Stomach (tissue), 9 donors: ENCODE results near the gene PHACTR3. TPM values are rescaled to one million over a fixed set of nuclear protein-coding genes. Genes with fewer than 3 reads are reported as not detected.
A peak's percentile ranks its signal among the peaks of the same experiment; 100 is the strongest.

ENCODE experiments used
- DNase-seq, 2 donors: peaks; one replicate each; pipeline versions ENCODE4 v3.0.0 to v3.0.0-alpha.2; 2013 to 2019
- H3K27ac ChIP-seq, 5 donors: fragments of 200-600 bp in 4 of 5; sonication (generic) in 4 of 5; one replicate each; pipeline ENCODE4 v1.5.1; 2013 to 2019; ENCODE audit warnings: mild to moderate bottlenecking in 1 of 5, moderate library complexity in 1 of 5
- H3K27me3 ChIP-seq, 3 donors: fragments of 200-600 bp; sonication (generic); one replicate each; pipeline ENCODE4 v1.5.1; 2017 to 2019; ENCODE audit warnings: mixed run types in 1 of 3
- H3K36me3 ChIP-seq, 4 donors: fragments of 200-600 bp; sonication (generic); 1 replicate in 3 of 4; 2 replicates in 1 of 4; pipeline ENCODE4 v1.5.1; 2016 to 2019
- H3K4me1 ChIP-seq, 4 donors: fragments of 200-600 bp; sonication (generic); one replicate each; pipeline ENCODE4 v1.5.1; 2016 to 2019
- H3K4me3 ChIP-seq, 4 donors: fragments of 200-600 bp; sonication (generic) in 3 of 4; one replicate each; pipeline ENCODE4 v1.5.1; 2016 to 2019; ENCODE audit warnings: mild to moderate bottlenecking in 1 of 4
- H3K9me3 ChIP-seq, 4 donors: fragments of 200-600 bp; sonication (generic); one replicate each; pipeline ENCODE4 v1.5.1; 2016 to 2019
- EP300 ChIP-seq: sonication (generic); formaldehyde crosslinking; IDR thresholded peaks from one replicate; pipeline ENCODE4 v1.6.1; 2017; ENCODE audit warnings: antibody characterized with exemption
- POLR2A ChIP-seq, 4 donors: fragments of 450-650 bp; IDR thresholded peaks; one replicate each; pipeline ENCODE4 v1.6.1; 2016; ENCODE audit warnings: antibody characterized with exemption in 4 of 4, control low read depth in 2 of 4, mild to moderate bottlenecking in 1 of 4, moderate library complexity in 1 of 4
- POLR2AphosphoS5 ChIP-seq, 3 donors: sonication (generic); formaldehyde crosslinking; IDR thresholded peaks; one replicate each; pipeline ENCODE4 v1.6.1; 2016; ENCODE audit warnings: antibody characterized with exemption in 3 of 3
- WGBS, 5 donors: extraction: QIAGEN DNeasy Blood & Tissue Kit in 3 of 5; methylation state at CpG; one replicate each; pipeline versions ENCODE4 v1.1.5 to v1.1.7; 2013 to 2018; 5-methylcytosine and 5-hydroxymethylcytosine counted together
- intact Hi-C: fragments of 100-400 bp; cut with DNase I; formaldehyde crosslinking; loops from one replicate; pipeline ENCODE4 v1.15.1; 2023; ENCODE audit warnings: low total_unique reads
- polyA plus RNA-seq, 3 donors: library from polyadenylated mRNA; stranded (reverse); fragments of 200-250 nt; gene quantifications; one replicate each; pipeline ENCODE4 v1.2.3, GENCODE V29; 2013
- total RNA-seq, 5 donors: library from RNA; depleted of rRNA; stranded (reverse); fragments of >200 nt; gene quantifications; one replicate each; pipeline versions ENCODE4 v1.1.0 to v1.2.3, GENCODE V29; 2014 to 2016
- TF ChIP-seq, protein P1 (sequence below), 7 experiments: fragments of 450-650 bp in 4 of 7; fragments of 200-600 bp in 3 of 7; sonication (generic) in 3 of 7; IDR thresholded peaks; one replicate each; pipeline ENCODE4 v1.5.1; 2016 to 2019; ENCODE audit warnings: antibody characterized with exemption in 7 of 7, control low read depth in 2 of 7, mild to moderate bottlenecking in 1 of 7
- donor health status: healthy with polysubstance abuse.
- donor health status: Bipolar disorder and iron deficiency.
- donor health status: healthy.

Gene PHACTR3
- total and polyA plus RNA-seq, 8 donors, result 0.55 to 3.7 (median 3.2) TPM; not detected in 3

DNA sequence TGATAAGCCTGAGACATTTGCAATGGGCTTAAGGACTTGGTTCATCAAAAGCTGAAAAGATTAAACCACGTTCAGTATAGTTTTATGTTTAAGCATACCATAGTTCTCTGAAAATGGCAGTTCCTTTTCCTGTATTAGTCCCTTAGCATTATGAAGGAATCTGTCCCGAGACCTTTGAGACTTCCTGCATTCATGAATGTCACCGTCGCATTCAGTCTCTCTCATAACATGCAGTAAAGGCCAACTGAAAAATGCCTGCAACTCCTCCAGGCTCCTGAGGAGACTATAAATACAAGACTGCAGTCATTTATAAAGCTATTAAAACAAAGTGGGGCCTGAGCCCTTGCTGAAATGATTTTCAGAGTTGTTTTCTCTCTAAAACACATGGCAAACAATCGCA, 200.0 kb downstream of the PHACTR3 start:
- H3K9me3 ChIP-seq, result peaks cover 0 to 21% (median 12%) of the 10 kb centered on the region in 4 donors
- intact Hi-C loops, result no loop called here
- TF ChIP-seq EP300, result no peak
- TF ChIP-seq POLR2A (IDR thresholded peaks at IDR 0.05), result no peak
- TF ChIP-seq, protein P1, sequence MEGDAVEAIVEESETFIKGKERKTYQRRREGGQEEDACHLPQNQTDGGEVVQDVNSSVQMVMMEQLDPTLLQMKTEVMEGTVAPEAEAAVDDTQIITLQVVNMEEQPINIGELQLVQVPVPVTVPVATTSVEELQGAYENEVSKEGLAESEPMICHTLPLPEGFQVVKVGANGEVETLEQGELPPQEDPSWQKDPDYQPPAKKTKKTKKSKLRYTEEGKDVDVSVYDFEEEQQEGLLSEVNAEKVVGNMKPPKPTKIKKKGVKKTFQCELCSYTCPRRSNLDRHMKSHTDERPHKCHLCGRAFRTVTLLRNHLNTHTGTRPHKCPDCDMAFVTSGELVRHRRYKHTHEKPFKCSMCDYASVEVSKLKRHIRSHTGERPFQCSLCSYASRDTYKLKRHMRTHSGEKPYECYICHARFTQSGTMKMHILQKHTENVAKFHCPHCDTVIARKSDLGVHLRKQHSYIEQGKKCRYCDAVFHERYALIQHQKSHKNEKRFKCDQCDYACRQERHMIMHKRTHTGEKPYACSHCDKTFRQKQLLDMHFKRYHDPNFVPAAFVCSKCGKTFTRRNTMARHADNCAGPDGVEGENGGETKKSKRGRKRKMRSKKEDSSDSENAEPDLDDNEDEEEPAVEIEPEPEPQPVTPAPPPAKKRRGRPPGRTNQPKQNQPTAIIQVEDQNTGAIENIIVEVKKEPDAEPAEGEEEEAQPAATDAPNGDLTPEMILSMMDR (IDR thresholded peaks at IDR 0.05), result no peak
- no peaks in the 10 kb centered on the region for H3K36me3 ChIP-seq
- WGBS, 5 donors, result 38 to 52% (median 40%) methylated on average over 5 of the region's 5 CpGs
- no peaks in the 10 kb centered on the region for H3K4me1 ChIP-seq
- no peak for DNase-seq
- no peak overlapping the region for H3K27ac ChIP-seq
- H3K4me3 ChIP-seq, result no peak overlapping the region
- H3K27me3 ChIP-seq, result peaks cover 0 to 16% (median 0%) of the 10 kb centered on the region in 3 donors

DNA sequence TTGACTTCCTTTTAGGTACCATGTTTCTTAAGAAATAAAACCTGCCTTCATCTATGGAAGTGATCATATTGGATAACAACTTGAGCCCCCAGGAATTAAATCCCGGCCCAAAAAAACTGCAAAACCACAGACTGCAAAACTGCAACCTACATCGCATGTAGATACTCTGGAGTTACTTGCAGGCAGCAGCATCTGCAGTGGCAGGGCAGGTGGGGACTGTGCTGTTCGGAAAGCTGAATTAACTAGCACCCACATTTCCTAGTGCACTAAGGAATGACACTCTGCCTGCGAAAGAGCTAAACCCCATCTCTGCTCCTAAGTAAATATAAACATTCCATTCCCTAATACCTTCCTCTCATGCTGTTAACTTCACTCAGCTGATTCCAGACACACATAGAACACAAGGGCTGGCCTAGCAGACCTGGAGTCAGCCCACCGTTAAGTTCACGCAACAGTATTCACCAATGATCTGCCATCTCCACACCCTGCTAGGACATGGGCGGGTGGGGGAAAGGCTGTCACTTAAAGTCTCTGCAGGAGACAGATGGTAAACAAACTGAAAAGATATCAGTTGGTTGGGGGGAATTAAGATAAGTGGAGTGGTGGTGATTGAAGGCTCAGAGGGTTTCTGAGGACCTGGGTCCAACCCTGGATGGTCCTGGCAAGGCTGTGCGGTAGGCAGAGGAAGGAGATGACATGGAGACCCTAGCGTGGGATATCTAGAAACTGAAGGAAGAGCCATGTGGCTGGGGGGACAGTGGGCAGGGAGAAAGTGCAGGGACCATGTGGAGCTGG, 200.7 kb downstream of the PHACTR3 start:
- H3K36me3 ChIP-seq, result no peaks in the 10 kb centered on the region
- DNase-seq, result peak in 1 of 2 donors; percentile 5
- H3K9me3 ChIP-seq, result peaks cover 0 to 17% (median 12%) of the 10 kb centered on the region in 4 donors
- intact Hi-C loops, result no loop called here
- 56 to 69% (median 64%) methylated on average over 9 of the region's 9 CpGs for WGBS, 5 donors
- no peak overlapping the region for H3K27ac ChIP-seq
- H3K4me3 ChIP-seq, result no peak overlapping the region
- no peaks in the 10 kb centered on the region for H3K4me1 ChIP-seq
- H3K27me3 ChIP-seq, result peaks cover 0 to 16% (median 0%) of the 10 kb centered on the region in 3 donors
- TF ChIP-seq, protein P1 (IDR thresholded peaks at IDR 0.05), result no peak

DNA sequence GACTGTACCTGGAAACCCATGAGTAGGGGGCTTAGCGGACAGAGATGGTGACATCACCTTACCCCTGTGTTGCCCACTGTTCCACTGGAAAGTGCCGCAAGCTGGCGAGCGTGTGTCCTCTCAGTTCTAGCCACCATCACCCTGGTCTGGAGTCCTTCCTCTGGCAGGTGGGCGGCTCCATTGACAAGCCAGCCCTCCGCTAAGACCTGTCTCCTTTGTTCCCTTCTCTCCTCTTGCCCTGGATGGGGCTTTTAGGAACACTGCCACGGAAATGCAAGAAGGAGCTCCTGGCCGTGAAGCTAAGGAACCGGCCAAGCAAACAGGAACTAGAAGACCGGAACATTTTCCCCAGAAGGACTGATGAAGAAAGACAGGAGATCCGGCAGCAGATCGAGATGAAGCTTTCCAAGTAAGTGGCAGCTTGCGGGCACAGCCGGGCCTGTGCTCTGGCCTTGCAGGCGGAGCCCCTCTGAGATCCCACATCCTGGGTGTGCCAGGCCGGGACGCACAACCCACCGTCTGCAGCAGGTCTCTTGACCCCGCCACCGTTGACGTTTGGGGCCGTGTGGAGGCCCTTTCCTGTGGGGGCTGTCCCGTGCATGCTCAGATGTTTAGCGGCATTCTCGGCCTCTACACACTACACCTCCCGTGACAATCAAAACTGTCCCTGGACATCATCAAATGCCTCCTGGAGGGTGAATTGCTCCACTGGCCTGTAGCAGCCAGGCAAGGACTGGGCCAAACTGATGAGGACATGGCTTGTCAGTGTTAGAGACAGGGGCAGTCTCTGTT, 201.6 kb downstream of the PHACTR3 start:
- H3K36me3 ChIP-seq, result no peaks in the 10 kb centered on the region
- H3K4me3 ChIP-seq, result no peak overlapping the region
- peaks cover 0 to 8% (median 4%) of the 10 kb centered on the region in 4 donors for H3K9me3 ChIP-seq
- TF ChIP-seq POLR2AphosphoS5 (IDR thresholded peaks at IDR 0.05) (no peak), EP300 (no peak), POLR2A (IDR thresholded peaks at IDR 0.05) (no peak)
- TF ChIP-seq, protein P1 (IDR thresholded peaks at IDR 0.05), result no peak
- peak in 1 of 2 donors; percentile 19 for DNase-seq
- H3K27me3 ChIP-seq, result peaks cover 0 to 16% (median 0%) of the 10 kb centered on the region in 3 donors
- H3K4me1 ChIP-seq, result no peaks in the 10 kb centered on the region
- intact Hi-C loops, result no loop called here
- 86 to 89% (median 89%) methylated on average over 14 to 26 of the region's 26 CpGs for WGBS, 5 donors
- no peak overlapping the region for H3K27ac ChIP-seq

DNA sequence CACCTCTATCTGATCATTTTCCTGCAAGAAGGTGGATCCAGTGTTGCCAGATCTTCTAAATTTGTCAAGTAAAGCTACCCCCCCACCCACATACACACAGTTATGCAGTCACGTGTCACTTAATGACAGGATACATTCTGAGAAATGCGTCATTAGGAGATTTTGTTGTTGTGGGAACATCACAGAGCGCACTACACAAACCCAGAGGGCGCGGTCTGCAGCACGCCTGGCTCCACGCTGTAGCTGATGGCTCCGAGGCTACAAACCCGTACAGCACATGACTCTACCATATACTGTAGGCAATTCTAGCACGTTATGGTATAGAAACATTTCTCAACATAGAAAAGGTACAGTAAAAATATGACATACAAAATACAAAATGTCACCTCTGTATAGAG, 202.2 kb downstream of the PHACTR3 start:
- intact Hi-C loops, result no loop called here
- peak in 1 of 2 donors; percentile 7 for DNase-seq
- 88 to 95% (median 93%) methylated on average over 10 of the region's 10 CpGs for WGBS, 5 donors
- TF ChIP-seq POLR2A (IDR thresholded peaks at IDR 0.05) (no peak), EP300 (no peak), POLR2AphosphoS5 (IDR thresholded peaks at IDR 0.05) (no peak)
- TF ChIP-seq, protein P1 (IDR thresholded peaks at IDR 0.05), result no peak
- Histone ChIP-seq H3K27me3 (peaks cover 0 to 16% (median 0%) of the 10 kb centered on the region in 3 donors), H3K4me3 (no peak overlapping the region), H3K4me1 (no peaks in the 10 kb centered on the region), H3K9me3 (peaks cover 0 to 5% (median 0%) of the 10 kb centered on the region in 4 donors), H3K36me3 (no peaks in the 10 kb centered on the region), H3K27ac (no peak overlapping the region)
